Measurements from ENCODE around the gene TMOD1.

DNA sequence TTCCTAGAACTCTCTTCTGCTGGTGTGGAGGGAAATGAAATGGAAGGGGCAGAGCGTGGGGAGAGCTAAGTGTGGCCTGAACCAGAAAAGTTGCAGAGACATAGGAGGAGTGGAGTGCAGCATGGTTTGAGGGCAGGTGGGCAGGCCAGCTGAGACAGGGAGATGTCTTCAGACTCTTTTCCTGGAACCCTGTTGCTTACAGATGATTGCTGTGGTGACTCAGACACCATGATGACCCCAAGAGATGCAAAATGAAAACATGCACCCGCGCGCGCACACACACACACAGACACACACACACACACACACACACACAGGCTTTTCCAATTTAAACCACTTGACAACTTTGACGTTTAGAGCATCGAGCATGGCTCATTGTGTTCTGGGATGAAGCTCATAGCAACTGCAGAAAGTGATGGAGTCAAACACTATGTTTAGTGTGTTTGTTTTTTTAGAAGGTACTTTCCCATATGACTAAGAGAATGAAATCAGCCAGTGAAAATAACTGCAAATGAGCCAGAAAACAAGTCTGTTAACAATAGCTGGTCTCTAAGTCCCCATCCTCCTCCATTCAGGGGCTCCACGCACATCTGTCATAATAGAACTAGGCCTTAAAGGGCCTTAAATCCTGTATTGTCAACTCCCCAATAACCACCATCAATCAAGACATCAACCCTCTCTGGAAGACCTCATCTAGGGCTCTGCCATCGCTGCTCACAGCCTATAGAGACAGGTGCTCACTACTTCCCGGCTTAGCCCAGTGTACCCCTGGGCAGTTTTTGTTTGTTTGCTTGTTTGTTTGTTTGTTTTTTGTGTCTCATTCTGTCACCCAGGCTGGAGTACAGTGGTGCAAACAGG lies 9.6 kb downstream of the TMOD1 start:
- TF ChIP-seq, protein P1, sequence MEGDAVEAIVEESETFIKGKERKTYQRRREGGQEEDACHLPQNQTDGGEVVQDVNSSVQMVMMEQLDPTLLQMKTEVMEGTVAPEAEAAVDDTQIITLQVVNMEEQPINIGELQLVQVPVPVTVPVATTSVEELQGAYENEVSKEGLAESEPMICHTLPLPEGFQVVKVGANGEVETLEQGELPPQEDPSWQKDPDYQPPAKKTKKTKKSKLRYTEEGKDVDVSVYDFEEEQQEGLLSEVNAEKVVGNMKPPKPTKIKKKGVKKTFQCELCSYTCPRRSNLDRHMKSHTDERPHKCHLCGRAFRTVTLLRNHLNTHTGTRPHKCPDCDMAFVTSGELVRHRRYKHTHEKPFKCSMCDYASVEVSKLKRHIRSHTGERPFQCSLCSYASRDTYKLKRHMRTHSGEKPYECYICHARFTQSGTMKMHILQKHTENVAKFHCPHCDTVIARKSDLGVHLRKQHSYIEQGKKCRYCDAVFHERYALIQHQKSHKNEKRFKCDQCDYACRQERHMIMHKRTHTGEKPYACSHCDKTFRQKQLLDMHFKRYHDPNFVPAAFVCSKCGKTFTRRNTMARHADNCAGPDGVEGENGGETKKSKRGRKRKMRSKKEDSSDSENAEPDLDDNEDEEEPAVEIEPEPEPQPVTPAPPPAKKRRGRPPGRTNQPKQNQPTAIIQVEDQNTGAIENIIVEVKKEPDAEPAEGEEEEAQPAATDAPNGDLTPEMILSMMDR (IDR thresholded peaks at IDR 0.05), result no peak
- no peak for TF ChIP-seq POLR2A (IDR thresholded peaks at IDR 0.05)

Measured in testis (tissue), 2 donors.